ENCODE data around the gene HMOX2. TPM values are rescaled to one million over a fixed set of nuclear protein-coding genes. Genes with fewer than 3 reads are reported as not detected.

Gene HMOX2
- total RNA-seq, 1 donor from 2014 or later: 47.2 TPM

DNA sequence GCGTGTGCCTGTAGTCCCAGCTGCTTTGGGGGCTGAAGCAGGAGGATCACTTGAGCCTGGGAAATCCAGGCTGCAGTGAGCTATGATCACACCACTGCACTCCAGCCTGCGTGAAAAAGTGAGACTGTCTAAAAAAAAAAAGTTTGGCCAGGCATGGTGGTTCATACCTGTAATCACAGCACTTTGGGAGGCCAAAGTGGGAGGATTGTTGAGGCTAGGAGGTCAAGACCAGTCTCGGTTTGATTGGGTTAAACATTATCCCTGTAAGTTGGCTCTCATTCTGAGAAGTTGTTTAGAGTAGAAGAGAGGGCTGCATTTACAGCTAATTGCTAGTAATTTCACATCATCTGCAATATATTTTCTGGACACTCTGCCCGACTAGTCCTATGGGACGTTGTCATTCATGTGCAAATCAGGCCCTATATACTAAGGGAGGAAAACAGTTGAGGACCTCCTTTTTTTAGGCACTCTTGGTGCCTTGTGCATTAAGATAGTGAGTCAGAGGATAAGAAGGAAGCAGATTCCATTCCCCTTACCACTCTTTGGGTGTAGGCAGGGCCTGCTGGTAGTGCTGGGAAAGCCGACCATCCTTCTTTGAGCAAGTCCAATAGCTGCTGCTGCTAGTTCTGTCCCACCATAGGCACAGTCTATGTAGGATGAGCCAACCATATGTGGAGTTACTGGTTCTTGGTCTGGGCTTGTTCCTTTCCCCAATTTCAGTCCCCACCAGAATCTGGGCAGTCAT, 18.7 kb downstream of the HMOX2 start:
- Mint-ChIP-seq H3K36me3 (ENCODE audit: unreplicated experiment) (peaks cover 2% of the 10 kb centered on the region), H3K4me3 (ENCODE audit: unreplicated experiment) (no peak overlapping the region), H3K27ac (ENCODE audit: unreplicated experiment) (peak overlapping the region; percentile 27), H3K4me1 (ENCODE audit: unreplicated experiment) (peaks cover 18% of the 10 kb centered on the region), H3K9me3 (ENCODE audit: unreplicated experiment) (no peaks in the 10 kb centered on the region), H3K27me3 (ENCODE audit: unreplicated experiment) (no peaks in the 10 kb centered on the region)
- no peak for TF ChIP-seq CTCF (IDR thresholded peaks at IDR 0.05)
- DNase-seq (ENCODE audit: extremely low spot score, unreplicated experiment): no peak

- H3K9me3 Mint-ChIP-seq (ENCODE audit: unreplicated experiment): no peaks in the 10 kb centered on the region
- H3K4me1 Mint-ChIP-seq (ENCODE audit: unreplicated experiment): peaks cover 26% of the 10 kb centered on the region
- H3K4me3 Mint-ChIP-seq (ENCODE audit: unreplicated experiment): no peak overlapping the region
- no peak overlapping the region for H3K27ac Mint-ChIP-seq (ENCODE audit: unreplicated experiment)
- DNase-seq (ENCODE audit: extremely low spot score, unreplicated experiment): no peak
- no peaks in the 10 kb centered on the region for H3K27me3 Mint-ChIP-seq (ENCODE audit: unreplicated experiment)
- peaks cover 2% of the 10 kb centered on the region for H3K36me3 Mint-ChIP-seq (ENCODE audit: unreplicated experiment)
- TF ChIP-seq CTCF (IDR thresholded peaks at IDR 0.05): no peak
Observed at GRCh38 chr16:4495766-4496165, 19.6 kb downstream of the HMOX2 start.

GRCh38 chr16:4496305-4496704, 20.1 kb downstream of the HMOX2 start:
- Mint-ChIP-seq H3K36me3 (ENCODE audit: unreplicated experiment) (peaks cover 2% of the 10 kb centered on the region), H3K4me1 (ENCODE audit: unreplicated experiment) (peaks cover 32% of the 10 kb centered on the region), H3K4me3 (ENCODE audit: unreplicated experiment) (no peak overlapping the region), H3K27ac (ENCODE audit: unreplicated experiment) (no peak overlapping the region), H3K27me3 (ENCODE audit: unreplicated experiment) (no peaks in the 10 kb centered on the region), H3K9me3 (ENCODE audit: unreplicated experiment) (no peaks in the 10 kb centered on the region)
- no peak for TF ChIP-seq CTCF (IDR thresholded peaks at IDR 0.05)
- no peak for DNase-seq (ENCODE audit: extremely low spot score, unreplicated experiment)

DNA sequence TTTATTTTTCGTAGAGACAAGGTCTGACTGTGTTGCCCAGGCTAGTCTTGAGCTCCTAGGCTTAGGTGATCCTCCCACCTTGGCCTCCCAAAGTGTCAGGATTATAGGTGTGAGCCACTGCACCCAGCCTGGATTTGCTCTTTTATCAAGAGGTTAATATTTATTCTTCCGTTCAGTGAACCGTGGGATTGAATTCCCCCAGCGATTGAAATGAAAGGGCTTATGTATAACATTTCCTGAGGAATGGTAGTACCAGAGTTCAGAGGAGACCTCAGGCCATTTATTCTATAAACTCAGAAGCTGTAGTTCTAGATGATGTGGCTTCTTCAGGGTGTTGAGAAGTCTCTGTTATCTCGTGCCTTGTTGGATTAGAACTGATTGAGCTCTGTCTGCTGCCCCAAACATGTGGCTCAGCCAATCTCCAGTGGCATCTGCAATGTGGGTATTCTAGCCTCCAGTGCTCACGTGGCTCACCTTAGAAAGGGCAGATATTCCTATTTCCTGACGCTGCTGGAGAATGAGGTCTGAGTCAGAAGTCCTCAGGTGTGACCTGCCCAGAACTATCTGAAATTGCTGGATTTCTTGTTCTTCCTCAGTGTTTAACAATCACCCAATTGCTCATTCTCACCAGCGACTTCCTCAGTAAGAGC, 22.5 kb downstream of the HMOX2 start:
- DNase-seq (ENCODE audit: extremely low spot score, unreplicated experiment): no peak
- Mint-ChIP-seq H3K4me3 (ENCODE audit: unreplicated experiment) (no peak overlapping the region), H3K27me3 (ENCODE audit: unreplicated experiment) (no peaks in the 10 kb centered on the region), H3K36me3 (ENCODE audit: unreplicated experiment) (peaks cover 2% of the 10 kb centered on the region), H3K4me1 (ENCODE audit: unreplicated experiment) (peaks cover 37% of the 10 kb centered on the region), H3K27ac (ENCODE audit: unreplicated experiment) (no peak overlapping the region), H3K9me3 (ENCODE audit: unreplicated experiment) (no peaks in the 10 kb centered on the region)
- TF ChIP-seq CTCF (IDR thresholded peaks at IDR 0.05): no peak

- H3K4me3 Mint-ChIP-seq (ENCODE audit: unreplicated experiment): no peak overlapping the region
- H3K9me3 Mint-ChIP-seq (ENCODE audit: unreplicated experiment): no peaks in the 10 kb centered on the region
- H3K4me1 Mint-ChIP-seq (ENCODE audit: unreplicated experiment): peaks cover 37% of the 10 kb centered on the region
- H3K27me3 Mint-ChIP-seq (ENCODE audit: unreplicated experiment): no peaks in the 10 kb centered on the region
- H3K27ac Mint-ChIP-seq (ENCODE audit: unreplicated experiment): no peak overlapping the region
- DNase-seq (ENCODE audit: extremely low spot score, unreplicated experiment): no peak
- H3K36me3 Mint-ChIP-seq (ENCODE audit: unreplicated experiment): peaks cover 2% of the 10 kb centered on the region
- TF ChIP-seq CTCF (IDR thresholded peaks at IDR 0.05): no peak
Observed at GRCh38 chr16:4499196-4499555, 23.0 kb downstream of the HMOX2 start.

All from osteocyte (in vitro differentiated cells).